ENCODE data around the gene PRX. TPM values are rescaled to one million over a fixed set of nuclear protein-coding genes. Genes with fewer than 3 reads are reported as not detected.
A peak's percentile ranks its signal among the peaks of the same experiment; 100 is the strongest.

Gene PRX
- total and polyA plus RNA-seq, 2 experiments from 2014 or later = 4.2 TPM

GRCh38 chr19:40419780-40420179 is 6.6 kb upstream of the PRX start:
- no peaks in the 10 kb centered on the region for H3K36me3 ChIP-seq (ENCODE audit: insufficient read depth)
- no peaks in the 10 kb centered on the region for H3F3A ChIP-seq (replicated peaks; ENCODE audit: low read depth)
- H3K27ac ChIP-seq (ENCODE audit: low read depth) = no peak overlapping the region
- peak overlapping the region; percentile 47; the same call in 1 of the 3 replicates for H3K4me3 Mint-ChIP-seq
- H3K4me1 ChIP-seq (ENCODE audit: insufficient read depth) = peaks cover 17% of the 10 kb centered on the region
- no peak overlapping the region for H3K4me3 ChIP-seq
- 0 out of 3 replicates have a peak, but pooled peaks cover under 1% of the 10 kb centered on the region for H3K9me3 Mint-ChIP-seq
- H3K36me3 Mint-ChIP-seq (ENCODE audit: low read depth) = peaks cover 12% of the 10 kb centered on the region
- DNase-seq (ENCODE audit: low spot score) (no peak), ATAC-seq (no peak)
- no peaks in the 10 kb centered on the region; the same call in none of the 2 replicates for H3K79me2 ChIP-seq (replicated peaks; ENCODE audit: insufficient read depth)
- H3K4me1 Mint-ChIP-seq = peaks cover 29% of the 10 kb centered on the region
- no peak overlapping the region for H3K4me2 ChIP-seq
- H3K27ac Mint-ChIP-seq = no peak overlapping the region
- H2AFZ ChIP-seq = no peak overlapping the region
- no peaks in the 10 kb centered on the region for H3K9me2 ChIP-seq (ENCODE audit: insufficient read depth)
- H3K27me3 ChIP-seq (ENCODE audit: insufficient read depth) = no peaks in the 10 kb centered on the region
- H4K20me1 ChIP-seq (replicated peaks; ENCODE audit: insufficient read depth) = no peaks in the 10 kb centered on the region
- H3K27me3 Mint-ChIP-seq (ENCODE audit: insufficient read depth, low read depth, poor library complexity) = peaks cover 4% of the 10 kb centered on the region
- TF ChIP-seq NANOG (IDR thresholded peaks at IDR 0.05; ENCODE audit: borderline replicate concordance) (no peak), STAT1 (IDR thresholded peaks at IDR 0.05; ENCODE audit: unreplicated experiment) (no peak), EZH2phosphoT487 (IDR thresholded peaks at IDR 0.05; ENCODE audit: unreplicated experiment) (no peak), ZNF114 (CRISPR knock-in tag; IDR thresholded peaks at IDR 0.05) (no peak), CREB1 (CRISPR knock-in tag; IDR thresholded peaks at IDR 0.05; ENCODE audit: low read depth) (no peak), ZNF462 (CRISPR knock-in tag; IDR thresholded peaks at IDR 0.05) (no peak)

DNA sequence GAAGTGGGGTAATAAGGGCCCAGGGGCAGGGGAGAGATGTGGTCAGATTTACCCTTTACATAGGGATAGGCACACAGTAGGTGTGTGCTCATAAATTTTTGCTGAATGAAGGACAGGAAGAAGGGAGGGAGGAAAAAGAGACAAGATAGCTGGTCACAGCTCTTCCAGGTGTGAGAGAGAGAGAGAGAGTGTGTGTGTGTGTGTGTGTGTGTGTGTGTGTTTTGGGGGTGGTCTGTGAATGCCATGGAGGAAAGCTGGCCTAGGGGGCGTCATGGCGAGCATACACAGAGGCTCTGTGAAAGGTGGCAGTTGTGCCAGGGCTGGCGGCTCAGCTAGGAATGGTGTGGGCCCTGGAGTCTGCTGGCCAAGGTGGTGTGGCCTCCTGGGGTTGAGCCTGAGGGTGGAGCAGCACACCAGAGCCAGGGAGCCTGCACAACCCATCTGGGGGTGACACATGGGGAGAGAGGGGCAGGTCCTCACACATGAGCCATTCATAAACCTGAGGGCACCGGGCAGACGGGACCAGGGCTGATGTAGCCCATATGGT is 6.0 kb upstream of the PRX start:
- no peaks in the 10 kb centered on the region for H3F3A ChIP-seq (replicated peaks; ENCODE audit: low read depth)
- no peak overlapping the region for H3K4me3 Mint-ChIP-seq
- H3K36me3 ChIP-seq (ENCODE audit: insufficient read depth) = no peaks in the 10 kb centered on the region
- DNase-seq (ENCODE audit: low spot score) = no peak
- H4K20me1 ChIP-seq (replicated peaks; ENCODE audit: insufficient read depth) = no peaks in the 10 kb centered on the region
- H3K4me2 ChIP-seq = no peak overlapping the region
- H3K4me1 ChIP-seq (ENCODE audit: insufficient read depth) = peaks cover 11% of the 10 kb centered on the region
- H3K36me3 Mint-ChIP-seq (ENCODE audit: low read depth) = peaks cover 9% of the 10 kb centered on the region
- peaks cover 2% of the 10 kb centered on the region for H3K27me3 Mint-ChIP-seq (ENCODE audit: insufficient read depth, low read depth, poor library complexity)
- no peaks in the 10 kb centered on the region for H3K9me3 Mint-ChIP-seq
- H3K4me3 ChIP-seq = no peak overlapping the region
- TF ChIP-seq ZNF114 (CRISPR knock-in tag; IDR thresholded peaks at IDR 0.05) (no peak), CTCF (conservative IDR thresholded peaks at IDR 0.05; ENCODE audit: low read depth in 2 of 2) (peak in 1 of 2 experiments; percentile 34; a peak in 2 of 4 replicates)
- H3K9me2 ChIP-seq (ENCODE audit: insufficient read depth) = no peaks in the 10 kb centered on the region
- H3K27me3 ChIP-seq (ENCODE audit: insufficient read depth) = no peaks in the 10 kb centered on the region
- H3K27ac Mint-ChIP-seq = no peak overlapping the region
- no peak overlapping the region for H2AFZ ChIP-seq
- no peak for ATAC-seq
- H3K27ac ChIP-seq (ENCODE audit: low read depth) = no peak overlapping the region
- H3K4me1 Mint-ChIP-seq = peaks cover 25% of the 10 kb centered on the region
- no peaks in the 10 kb centered on the region; the same call in none of the 2 replicates for H3K79me2 ChIP-seq (replicated peaks; ENCODE audit: insufficient read depth)
